HG03571 (cell line): ENCODE measurements around the gene RSRC2.
"Not testable (repeated sequence)": the region's sequence is repeated elsewhere in the genome, so short reads cannot be mapped to it uniquely, and the experiment has no call there.

ENCODE experiments used
- ATAC-seq: cut with Tn5 transposase; IDR thresholded peaks from one replicate; pipeline ENCODE4 v1.9.1; 2021; ENCODE audit not compliant: unreplicated experiment

The RSRC2 gene

DNA sequence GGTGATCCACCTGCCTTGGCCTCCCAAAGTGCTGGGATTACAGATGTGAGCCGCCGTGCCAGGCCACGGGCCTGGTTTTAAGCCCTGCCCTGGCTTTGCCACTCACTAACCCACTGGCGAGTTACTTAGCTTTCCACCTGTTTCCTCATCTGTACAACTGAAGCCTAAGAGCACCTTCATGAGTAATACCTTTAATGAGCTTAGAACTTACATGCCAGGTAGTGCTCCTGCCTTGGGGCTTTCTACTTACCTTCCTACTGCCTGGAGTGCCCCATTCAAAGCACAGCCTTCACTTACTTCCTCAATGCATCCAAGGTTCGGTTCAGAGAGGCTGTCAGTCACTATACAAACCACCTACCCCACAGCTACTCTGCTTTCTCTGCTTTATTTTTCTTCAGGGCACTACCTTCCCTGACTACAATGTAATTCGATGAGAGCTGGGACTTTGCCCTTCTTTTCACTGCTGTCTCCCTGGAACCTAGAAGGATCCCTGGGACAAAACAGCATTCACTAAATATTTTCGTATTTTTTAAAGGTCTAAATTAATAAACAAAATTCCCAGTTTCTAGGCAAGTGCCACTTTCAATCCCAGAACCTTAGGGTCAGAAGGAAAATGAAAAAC, 39.8 kb downstream of the RSRC2 start:
- ATAC-seq: no peak

DNA sequence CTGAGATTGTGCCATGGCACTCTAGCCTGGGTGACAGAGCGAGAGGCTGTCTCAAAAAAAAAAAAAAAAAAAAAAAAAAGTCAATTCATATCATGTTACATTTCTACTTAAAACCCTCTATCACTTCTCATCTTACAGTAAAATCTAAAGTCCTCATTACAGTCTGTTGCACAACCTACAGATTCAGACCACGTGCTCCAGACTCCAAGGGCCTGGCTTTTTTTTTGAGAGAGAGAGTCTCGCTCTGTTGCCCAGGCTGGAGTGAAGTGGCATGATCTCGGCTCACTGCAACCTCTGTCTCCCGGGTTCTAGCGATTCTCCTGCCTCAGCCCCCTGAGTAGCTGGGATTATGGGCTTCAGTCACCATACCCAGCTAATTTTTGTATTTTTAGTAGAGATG, 40.4 kb downstream of the RSRC2 start:
- not testable (repeated sequence) for ATAC-seq

DNA sequence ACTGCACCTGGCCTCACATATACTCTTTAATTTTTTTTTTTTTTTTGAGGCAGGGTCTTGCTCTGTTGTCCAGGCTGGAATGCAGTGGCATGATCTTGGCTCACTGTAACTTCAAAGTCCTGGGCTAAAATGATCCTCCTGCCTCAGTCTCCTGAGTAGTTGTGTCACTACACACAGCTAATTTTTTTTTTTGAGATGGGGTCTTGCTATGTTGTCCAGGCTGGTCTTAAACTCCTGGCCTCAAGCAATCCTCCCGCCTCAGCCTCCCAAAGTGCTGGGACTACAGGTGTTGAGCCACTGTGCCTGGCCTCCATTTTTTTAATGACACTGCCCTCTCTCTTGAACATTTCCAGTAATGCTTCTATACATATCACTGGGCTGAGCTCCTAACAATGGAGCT, 42.4 kb downstream of the RSRC2 start:
- not testable (repeated sequence) for ATAC-seq

DNA sequence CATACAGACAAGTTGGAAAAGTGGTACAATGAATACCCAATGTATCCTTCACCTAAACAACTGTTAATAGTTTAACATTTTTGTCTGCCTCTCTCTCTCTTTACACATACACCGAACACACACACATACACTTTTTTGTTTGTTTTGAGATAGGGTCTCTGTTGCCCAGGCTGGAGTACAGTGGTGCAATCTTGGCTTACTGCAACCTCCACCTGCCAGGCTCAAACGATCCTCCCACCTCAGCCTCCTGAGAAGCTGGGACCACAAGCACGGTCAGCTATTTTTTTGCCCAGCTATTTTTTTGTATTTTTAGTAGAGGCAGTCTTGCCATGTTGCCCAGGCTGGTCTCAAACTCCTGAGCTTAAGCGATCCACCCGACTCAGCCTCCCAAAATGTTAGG, 42.8 kb downstream of the RSRC2 start:
- ATAC-seq: no peak

DNA sequence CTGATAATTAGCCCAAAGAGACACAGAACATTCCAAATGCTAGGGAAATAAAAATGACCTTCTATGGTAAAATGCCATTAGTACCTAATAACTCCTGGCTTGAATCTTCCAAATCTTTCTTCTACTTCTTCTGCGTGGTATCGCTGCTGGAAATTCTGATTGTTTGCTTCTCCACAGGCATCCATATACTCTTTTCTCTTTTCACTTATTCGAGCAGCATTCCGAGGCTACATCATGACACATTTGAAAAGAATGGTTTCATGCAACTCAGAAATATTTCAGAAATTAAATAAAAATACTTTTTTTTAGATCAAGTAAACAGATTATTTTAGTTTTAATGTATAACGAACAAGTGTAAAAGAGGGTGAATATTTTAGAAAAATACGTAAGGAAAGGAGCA, 44.9 kb downstream of the RSRC2 start:
- ATAC-seq: no peak

DNA sequence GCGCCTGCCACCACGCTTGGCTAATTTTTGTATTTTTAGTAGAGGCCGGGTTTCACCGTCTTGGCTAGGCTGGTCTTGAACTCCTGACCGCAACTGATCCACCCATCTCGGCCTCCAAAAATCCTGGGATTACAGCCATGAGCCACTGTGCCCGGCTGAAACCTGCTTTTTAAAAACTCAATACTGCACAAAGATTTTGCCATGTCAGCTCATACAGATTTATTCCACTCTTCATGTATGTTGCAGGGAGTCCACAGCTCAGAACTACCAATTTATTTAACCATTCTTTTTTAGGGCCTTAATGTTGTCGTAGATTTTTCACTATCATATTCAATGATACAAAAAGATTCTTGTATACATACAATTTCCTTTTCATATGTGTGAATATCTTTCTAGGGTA, 46.0 kb downstream of the RSRC2 start:
- no peak for ATAC-seq

DNA sequence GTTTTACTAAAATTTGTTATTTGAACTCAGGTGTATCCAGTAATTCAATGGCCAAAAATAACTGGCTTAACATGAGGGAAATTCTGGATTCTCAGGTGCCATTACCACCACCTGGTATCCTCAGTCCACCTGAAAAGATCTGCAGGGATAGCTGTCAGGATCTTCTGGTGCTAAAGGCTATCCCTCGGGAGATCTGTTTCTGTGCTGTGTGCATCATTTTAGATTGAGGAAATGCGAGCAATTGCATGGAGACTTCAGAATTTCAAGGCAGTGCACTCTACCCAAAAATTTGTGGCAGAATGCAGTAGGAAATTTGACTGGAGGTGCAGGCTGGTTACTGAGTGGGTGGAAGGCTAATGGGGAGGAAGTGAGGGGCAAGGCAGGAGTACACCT, 52.4 kb downstream of the RSRC2 start:
- no peak for ATAC-seq

DNA sequence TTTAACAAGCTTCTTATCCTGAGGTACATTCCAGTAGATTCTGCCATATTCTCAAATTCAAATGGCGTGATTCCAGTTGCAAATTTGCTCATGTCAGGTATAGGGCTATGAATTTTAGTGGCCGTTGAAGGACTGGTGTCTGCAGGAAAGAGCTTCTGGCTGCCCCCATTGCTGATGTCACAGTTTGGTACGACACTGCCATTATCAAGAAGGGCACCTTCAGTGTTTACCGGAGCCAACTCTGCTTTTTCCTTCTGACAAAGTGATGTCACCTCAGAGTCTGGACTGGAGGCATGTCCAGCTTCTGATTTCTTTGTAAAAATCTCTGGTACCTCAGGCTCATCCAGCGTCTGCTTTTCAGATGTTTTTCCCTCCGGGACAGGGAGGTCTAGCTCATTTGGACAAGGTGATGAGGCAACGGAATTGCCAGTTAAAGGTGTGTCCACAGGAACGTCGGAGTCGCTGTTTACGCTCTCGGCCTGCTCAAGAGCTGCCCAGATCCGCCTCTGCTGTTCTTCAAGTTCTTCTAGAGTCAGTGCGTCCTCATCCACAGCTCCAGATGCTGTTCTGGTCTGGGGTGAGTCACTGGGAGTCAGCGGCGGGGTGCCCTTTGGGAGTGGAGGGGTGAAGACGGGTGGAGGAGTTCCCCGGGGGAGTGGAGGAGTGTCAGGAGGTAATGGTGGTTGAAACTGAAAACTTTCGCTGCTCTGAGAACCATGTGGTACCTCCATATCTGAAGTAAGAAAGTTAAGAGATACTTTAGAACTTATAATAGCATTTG, 53.0 kb downstream of the RSRC2 start:
- no peak for ATAC-seq

DNA sequence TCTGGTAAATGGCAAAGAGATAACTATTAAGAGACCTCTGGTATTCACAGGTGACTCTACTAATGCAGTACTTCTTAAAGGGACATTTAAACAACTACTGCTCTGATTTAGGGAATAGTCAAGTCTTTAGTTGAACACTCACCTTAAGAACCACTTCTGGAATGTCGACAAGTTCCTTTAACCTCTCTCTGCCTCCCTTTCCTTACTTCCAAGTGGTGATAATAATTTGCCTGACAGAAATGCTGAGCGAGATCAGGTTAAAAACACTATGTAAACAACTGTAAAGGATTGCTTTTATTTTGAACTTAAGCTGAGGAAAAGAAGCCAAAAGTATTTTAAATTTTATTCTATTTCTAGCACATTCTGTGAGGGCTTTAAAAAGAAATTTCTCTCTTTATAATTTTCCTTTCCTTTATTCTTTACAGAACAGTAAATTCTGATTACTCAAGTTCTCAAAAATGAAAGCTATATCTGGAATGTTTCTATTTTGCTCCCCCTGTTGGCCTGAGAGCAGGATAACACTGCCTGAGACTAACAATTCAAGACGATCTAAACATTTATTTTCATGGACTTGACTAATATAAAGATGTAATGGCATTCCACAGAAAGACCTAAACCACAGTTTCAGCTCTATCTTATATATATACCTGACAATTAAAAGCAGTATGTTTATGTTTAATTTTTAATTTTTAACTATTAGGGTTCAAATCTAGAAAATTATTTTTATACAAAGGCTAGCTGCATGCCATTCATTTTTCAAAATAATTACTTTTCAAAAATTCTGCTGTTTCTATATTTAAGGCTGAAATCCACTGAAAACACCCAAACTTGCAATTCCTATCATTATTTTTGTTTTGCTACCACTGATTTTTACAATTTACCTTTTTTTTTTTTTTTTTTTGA, 55.2 kb downstream of the RSRC2 start:
- no peak for ATAC-seq

DNA sequence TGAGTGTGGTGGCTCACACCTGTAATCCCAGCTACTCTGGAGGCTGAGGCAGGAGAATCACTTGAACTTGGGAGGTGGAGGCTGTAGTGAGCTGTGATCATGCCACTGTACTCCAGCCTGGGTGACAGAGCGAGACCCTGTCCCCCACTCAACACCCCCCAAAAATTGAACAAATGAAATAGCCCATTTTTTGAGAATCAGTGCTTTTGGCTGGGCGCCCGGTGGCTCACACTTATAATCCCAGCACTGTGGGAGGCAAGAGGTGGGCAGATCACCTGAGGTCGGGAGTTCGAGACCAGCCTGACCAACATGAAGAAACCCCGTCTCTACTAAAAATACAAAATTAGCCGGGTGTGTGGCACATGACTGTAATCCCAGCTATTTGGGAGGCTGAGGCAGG, 56.2 kb downstream of the RSRC2 start:
- ATAC-seq: not testable (repeated sequence)

DNA sequence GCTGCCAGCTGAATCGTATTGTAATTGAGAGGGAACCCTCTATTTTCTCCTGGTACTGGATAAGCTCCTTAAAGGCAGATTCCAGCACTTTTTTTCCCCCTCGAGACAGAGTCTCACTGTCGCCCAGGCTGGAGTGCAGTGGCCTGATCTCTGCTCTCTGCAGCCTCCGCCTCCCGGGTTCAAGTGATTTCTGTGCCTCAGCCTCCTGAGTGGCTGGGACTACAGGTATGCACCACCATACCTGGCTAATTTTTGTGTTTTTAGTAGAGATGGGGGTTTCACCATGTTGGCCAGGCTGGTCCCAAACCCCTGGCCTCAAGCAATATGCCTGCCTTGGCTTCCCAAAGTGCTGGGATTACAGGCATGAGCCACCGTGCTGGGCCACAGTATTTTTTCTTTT, 56.9 kb downstream of the RSRC2 start:
- ATAC-seq: not testable (repeated sequence)

DNA sequence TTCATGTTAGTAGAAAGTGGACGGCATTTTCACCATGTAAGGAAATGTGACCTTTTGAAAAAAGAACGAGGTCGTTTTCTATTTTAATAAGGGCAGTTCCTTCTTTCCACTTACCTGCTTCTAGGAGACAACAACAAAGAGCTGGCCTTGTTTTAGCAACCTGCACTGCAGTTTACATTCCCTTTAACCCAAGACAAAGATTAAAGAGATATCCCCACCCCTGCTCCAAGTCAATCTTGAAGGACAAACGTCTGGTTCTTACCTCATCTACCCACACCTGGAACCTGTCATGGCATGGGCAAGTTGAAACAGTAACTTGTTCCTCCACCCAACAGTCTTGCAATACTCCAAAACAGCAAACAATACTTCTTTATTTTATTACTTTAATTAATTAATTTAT, 58.8 kb downstream of the RSRC2 start:
- ATAC-seq: no peak

DNA sequence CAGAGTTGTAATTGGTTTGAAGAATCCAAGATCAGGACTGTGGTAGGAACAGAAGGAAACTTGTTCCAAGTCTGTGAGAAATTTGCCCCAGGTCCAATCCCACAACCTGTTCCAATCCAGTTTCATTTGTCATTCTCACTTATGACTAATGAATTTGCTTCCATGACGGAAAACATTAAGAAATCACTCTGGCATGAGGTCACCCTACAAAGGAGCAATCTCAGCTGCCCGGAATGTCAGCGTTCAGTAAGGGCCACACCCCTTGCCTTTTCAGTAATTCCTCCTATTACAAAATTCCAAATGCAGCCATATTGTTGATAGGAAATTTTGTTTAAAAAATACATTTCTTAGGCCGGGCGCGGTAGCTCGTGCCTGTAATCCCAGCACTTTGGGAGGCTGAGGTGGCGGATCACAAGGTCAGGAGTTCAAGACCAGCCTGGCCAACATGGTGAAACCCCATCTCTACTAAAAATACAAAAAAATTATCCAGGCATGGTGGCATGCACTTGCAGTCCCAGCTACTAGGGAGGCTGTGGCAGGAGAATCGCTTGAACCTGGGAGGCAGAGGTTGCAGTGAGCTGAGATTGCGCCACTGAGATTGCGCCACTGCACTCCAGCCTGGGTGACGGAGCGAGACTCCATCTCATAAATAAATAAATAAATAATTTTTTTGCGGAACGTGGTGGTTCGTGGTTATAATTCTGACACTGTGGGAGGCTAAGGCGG, 62.3 kb downstream of the RSRC2 start:
- ATAC-seq: not testable (repeated sequence)

DNA sequence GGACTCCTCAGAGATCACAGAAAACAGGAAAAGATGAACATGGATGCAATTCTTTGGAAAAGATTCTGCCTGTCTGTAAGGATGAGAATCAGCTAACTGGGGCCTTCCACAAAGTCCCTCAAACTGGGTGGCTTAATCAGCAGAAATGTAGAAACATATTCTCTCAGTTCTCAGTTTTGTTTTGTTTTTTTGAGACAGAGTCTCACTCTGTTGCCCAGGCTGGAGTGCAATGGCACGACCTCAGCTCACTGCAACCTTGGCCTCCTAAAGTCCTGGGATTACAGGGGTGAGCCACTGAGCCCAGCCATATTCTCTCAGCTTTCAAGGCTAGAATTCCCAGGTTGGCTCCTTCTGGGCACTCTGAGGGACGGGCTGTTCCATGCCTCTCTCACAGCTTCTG, 66.1 kb downstream of the RSRC2 start:
- ATAC-seq: no peak

DNA sequence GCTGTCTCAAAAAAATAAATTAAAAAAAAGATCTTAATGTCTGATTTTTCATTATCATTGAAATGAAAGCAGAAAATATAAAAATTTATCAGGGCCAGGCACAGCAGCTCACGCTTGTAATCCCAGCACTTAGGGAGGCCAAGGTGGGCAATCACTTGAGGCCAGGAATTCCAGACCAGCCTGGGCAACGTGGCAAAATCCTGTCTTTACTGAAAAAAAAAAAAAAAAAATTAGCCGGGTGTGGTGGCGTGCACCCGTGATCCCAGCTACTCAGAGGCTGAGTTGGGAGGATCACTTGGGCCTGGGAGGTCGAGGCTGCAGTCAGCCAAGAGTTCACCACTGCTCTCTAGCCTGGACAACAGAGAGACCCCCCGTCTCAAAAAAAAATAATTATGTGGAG, 66.7 kb downstream of the RSRC2 start:
- no peak for ATAC-seq

DNA sequence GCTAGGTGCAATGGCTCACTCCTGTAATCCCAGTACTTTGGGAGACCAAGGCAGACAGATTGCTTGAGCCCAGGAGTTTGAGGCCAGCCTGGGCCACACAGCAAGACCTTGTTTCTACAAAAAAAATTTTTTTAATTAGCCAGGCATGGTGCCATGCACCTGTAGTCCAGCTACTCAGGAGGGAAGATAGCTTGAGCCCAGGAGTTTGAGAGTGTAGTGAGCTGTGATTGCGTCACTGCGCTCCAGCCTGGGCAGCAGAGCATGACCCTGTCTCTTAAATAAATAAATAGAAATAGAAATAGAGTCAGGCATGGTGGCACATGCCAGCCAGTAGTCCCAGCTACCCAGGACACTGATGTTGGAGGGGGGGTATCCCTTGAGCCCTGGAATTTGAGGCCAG, 67.5 kb downstream of the RSRC2 start:
- ATAC-seq: no peak

DNA sequence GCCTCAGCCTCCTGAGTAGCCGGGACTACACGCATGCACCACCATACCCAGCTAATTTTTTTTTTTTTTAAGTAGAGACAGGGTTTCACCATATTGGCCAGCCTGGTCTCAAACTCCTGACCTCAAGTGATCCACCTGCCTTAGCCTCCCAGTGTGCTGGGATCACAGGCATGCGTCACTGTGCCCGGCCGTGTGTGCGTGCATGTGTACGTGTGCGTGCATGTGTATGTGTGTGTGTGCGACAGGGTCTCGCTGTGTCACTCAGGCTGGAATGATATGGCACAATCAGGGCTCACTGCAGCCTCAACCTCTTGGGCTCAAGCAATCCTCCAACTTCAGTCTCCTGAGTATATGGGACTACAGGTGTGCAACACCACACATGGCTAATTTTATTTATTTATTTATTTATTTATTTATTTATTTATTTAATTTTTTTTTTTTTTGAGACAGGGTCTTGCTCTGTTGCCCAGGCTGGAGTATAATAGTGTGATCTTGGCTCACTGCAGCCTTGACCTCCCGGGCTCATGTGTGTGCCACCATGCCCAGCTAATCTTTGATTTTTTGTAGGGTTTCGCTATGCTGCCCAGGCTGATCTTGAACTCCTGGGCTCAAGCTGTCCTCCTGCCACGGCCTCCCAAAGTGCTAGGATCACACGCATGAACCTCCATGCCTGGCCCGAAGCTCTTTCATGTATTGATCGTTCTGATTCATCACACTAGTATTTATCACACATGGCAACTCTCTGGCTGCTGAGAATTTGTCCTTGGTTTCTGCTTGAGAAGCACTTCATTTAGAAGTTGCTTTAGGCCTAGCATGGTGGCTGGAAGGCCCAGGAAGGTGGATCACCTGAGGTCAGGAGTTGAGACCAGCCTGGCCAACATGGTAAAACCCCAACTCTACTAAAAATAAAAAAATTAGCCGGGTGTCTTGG, 68.4 kb downstream of the RSRC2 start:
- no peak for ATAC-seq

DNA sequence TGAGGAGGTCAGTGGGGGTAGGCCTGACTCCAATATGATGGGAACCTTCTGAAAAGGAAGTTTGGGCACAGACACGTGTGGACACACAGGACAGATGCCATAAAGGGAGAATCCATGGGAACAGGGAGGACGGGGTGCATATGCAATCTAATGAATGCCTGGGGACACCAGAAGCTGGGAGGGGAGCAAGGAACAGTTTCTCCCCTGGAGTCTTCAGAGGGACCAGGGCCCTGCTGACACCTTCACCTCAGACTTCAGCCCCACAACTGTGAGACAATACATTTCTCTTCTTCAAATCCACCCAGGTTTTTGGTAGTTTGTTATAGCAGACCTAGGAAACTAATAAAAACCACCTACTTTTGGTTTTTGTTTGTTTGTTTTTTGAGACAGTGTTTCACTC, 69.1 kb downstream of the RSRC2 start:
- no peak for ATAC-seq

DNA sequence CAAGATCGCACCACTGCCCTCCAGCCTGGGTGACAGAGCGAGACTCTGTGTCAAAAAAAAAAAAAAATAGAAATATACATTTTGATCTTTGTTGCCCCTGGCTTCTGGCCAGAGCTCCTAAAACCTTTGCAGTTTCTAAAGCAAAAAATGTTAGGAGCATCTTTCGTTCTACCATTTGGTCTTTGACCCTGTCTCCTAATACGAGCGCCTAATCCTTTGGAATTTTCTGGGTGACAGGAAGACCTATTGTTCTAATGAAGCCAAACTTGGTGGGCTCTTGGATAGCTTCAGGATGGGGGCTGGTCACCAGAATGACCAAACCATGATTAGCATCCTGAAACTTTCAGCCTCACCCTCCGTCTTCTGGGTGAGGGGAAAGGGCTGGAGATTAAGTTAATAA, 72.0 kb downstream of the RSRC2 start:
- ATAC-seq: no peak

DNA sequence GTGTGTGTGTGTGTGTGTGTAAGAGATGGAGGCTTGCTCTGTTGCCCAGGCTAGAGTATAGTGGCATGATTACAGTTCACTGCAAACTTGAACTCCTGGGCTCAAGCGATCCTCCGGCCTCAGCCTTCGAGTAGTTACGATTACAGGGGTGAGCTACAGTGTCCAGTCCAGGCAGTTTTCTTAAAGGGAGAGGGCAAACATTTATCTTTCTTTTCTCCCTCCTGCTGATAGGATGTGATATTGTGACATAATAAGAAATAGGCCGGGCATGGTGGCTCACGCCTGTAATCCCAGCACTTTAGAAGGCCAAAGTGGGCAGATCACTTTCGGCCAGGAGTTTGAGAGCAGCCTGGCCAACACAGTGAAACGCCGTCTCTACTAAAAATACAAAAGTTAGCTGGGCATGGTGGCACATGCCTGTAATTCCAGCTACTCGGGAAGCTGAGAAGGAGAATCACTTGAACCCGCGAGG, 72.5 kb downstream of the RSRC2 start:
- no peak for ATAC-seq
